B cell (primary cell): Measurements from ENCODE around the gene ARHGEF17. TPM values are rescaled to one million over a fixed set of nuclear protein-coding genes. Genes with fewer than 3 reads are reported as not detected.

Source experiments
- ATAC-seq: fragments of 200-7000 bp; cut with Tn5 transposase; one replicate; pipeline ENCODE4 v1.10.0; 2021; ENCODE audit warnings: low read depth, mild to moderate bottlenecking, moderate number of reproducible peaks, moderate library complexity
- CTCF ChIA-PET: fragments of 350-600 bp; sonication (Branson Sonifier 250); formaldehyde crosslinking; loops from one replicate; lab custom pipeline; 2021; ENCODE audit warnings: antibody characterized with exemption, inconsistent platforms; lab: Charles Lee
- POLR2A ChIA-PET: fragments of 350-600 bp; sonication (Branson Sonifier 250); formaldehyde crosslinking; loops from one replicate; lab custom pipeline; 2021; ENCODE audit warnings: antibody characterized with exemption; lab: Charles Lee
- DNase-seq: peaks from one replicate; pipeline ENCODE4 v3.0.0; 2013
- H2AFZ ChIP-seq: 2 replicates; pipeline ENCODE4 v1.6.1; 2012; ENCODE audit warnings: mild to moderate bottlenecking, low read depth, low read length; ENCODE audit not compliant: insufficient read depth, poor library complexity, severe bottlenecking
- H3K27ac ChIP-seq, 2 donors: 1 replicate in 1 of 2; 2 replicates in 1 of 2; pipeline ENCODE4 v1.5.1; 2012 to 2013; ENCODE audit warnings: low read length in 2 of 2, mild to moderate bottlenecking in 2 of 2, moderate library complexity in 1 of 2
- H3K27me3 ChIP-seq, 4 experiments: fragments of 200-600 bp in 1 of 4; sonication (generic) in 1 of 4; replicated peaks in 1 of 4; 1 replicate in 2 of 4; 2 replicates in 2 of 4; pipeline versions ENCODE4 v1.6.1 to v1.7.0; 2013 to 2016; ENCODE audit warnings: low read length in 3 of 4, mild to moderate bottlenecking in 2 of 4, mixed read lengths in 1 of 4, moderate library complexity in 1 of 4; ENCODE audit not compliant: insufficient read depth in 4 of 4, control insufficient read depth in 3 of 4; ENCODE audit errors: control extremely low read depth in 1 of 4
- H3K36me3 ChIP-seq, 2 experiments: replicated peaks in 1 of 2; 1 replicate in 1 of 2; 2 replicates in 1 of 2; pipeline versions ENCODE4 v1.6.1 to v1.7.1; 2013; ENCODE audit warnings: low read length in 1 of 2; ENCODE audit not compliant: insufficient read depth in 2 of 2, control insufficient read depth in 1 of 2; ENCODE audit errors: control extremely low read depth in 1 of 2, extremely low read depth in 1 of 2
- H3K4me1 ChIP-seq, 2 donors: fragments of 200-600 bp in 1 of 2; sonication (generic) in 1 of 2; 1 replicate in 1 of 2; 2 replicates in 1 of 2; pipeline versions ENCODE4 v1.5.1 to v1.6.1; 2013 to 2017; ENCODE audit warnings: low read length in 2 of 2; ENCODE audit not compliant: control insufficient read depth in 2 of 2, insufficient read depth in 2 of 2
- H3K4me2 ChIP-seq: replicated peaks from 2 replicates; pipeline ENCODE3; 2012; ENCODE audit warnings: mild to moderate bottlenecking, low read depth, low read length; ENCODE audit not compliant: poor library complexity, severe bottlenecking
- H3K4me3 ChIP-seq, 5 experiments: fragments of 200-600 bp in 1 of 5; sonication (generic) in 1 of 5; 1 replicate in 3 of 5; 2 replicates in 2 of 5; pipeline versions ENCODE4 v1.5.1 to v1.7.0; 2011 to 2016; ENCODE audit warnings: low read length in 4 of 5, mild to moderate bottlenecking in 4 of 5, low read depth in 2 of 5, control low read depth in 1 of 5, moderate library complexity in 1 of 5; ENCODE audit not compliant: insufficient read depth in 1 of 5; ENCODE audit errors: control extremely low read depth in 1 of 5, extremely low read depth in 1 of 5
- H3K79me2 ChIP-seq: fragments of 200-600 bp; sonication (generic); one replicate; pipeline ENCODE4 v1.6.0; 2016; ENCODE audit warnings: low read length; ENCODE audit not compliant: control insufficient read depth, insufficient read depth
- H3K9ac ChIP-seq: fragments of 200-600 bp; sonication (generic); 2 replicates; pipeline ENCODE4 v1.6.1; 2017; ENCODE audit warnings: mild to moderate bottlenecking, low read length, moderate library complexity
- H3K9me3 ChIP-seq, 3 donors: one replicate each; pipeline versions ENCODE4 v1.6.1 to v1.7.1; 2013; ENCODE audit warnings: low read length in 2 of 3; ENCODE audit not compliant: control insufficient read depth in 2 of 3, insufficient read depth in 1 of 3; ENCODE audit errors: control extremely low read depth in 1 of 3
- H4K20me1 ChIP-seq: 2 replicates; pipeline ENCODE4 v1.6.0; 2012; ENCODE audit warnings: mild to moderate bottlenecking, low read length; ENCODE audit not compliant: insufficient read depth, control insufficient read depth, poor library complexity, severe bottlenecking
- H3K27ac Mint-ChIP-seq: one replicate; pipeline ENCODE4 v1.8.0; 2021; ENCODE audit warnings: mixed read lengths
- H3K27me3 Mint-ChIP-seq: one replicate; pipeline ENCODE4 v1.8.0; 2021; ENCODE audit warnings: mixed read lengths
- H3K4me1 Mint-ChIP-seq: one replicate; pipeline ENCODE4 v1.8.0; 2021; ENCODE audit warnings: mixed read lengths
- H3K4me3 Mint-ChIP-seq: one replicate; pipeline ENCODE4 v1.8.0; 2021; ENCODE audit warnings: mixed read lengths
- H3K9me3 Mint-ChIP-seq: one replicate; pipeline ENCODE4 v1.8.0; 2022; ENCODE audit warnings: mixed read lengths; ENCODE audit not compliant: insufficient read depth
- EZH2 ChIP-seq: IDR thresholded peaks from 2 replicates; pipeline ENCODE4 v1.6.1; 2012; ENCODE audit warnings: borderline replicate concordance, low read depth, mild to moderate bottlenecking, moderate library complexity, low read length; ENCODE audit not compliant: insufficient read depth, poor library complexity, severe bottlenecking
- WGBS: methylation state at CpG from one replicate; pipeline ENCODE4 v1.1.5; 2013; ENCODE audit warnings: missing lambda C conversion rate; ENCODE audit not compliant: insufficient coverage; 5-methylcytosine and 5-hydroxymethylcytosine counted together
- intact Hi-C: fragments of 100-400 bp; cut with micrococcal nuclease; formaldehyde crosslinking; loops from one replicate; pipeline ENCODE4 v1.10.0; 2022
- polyA plus RNA-seq: library from polyadenylated mRNA; depleted of rRNA; stranded (reverse); fragments of >200 nt; gene quantifications from 2 replicates; pipeline ENCODE4 v1.2.3, GENCODE V29; 2012
- total RNA-seq, 2 donors: library from RNA; stranded (reverse); fragments of 120-200 nt in 1 of 2; gene quantifications; 1 replicate in 1 of 2; 2 replicates in 1 of 2; pipeline versions ENCODE4 v1.2.3 to v1.2.4, GENCODE V29; 2013 to 2022
- TF ChIP-seq, protein P1 (sequence below): fragments of 200-600 bp; IDR thresholded peaks from one replicate; pipeline ENCODE4 v1.8.0; 2022; ENCODE audit warnings: antibody characterized with exemption, mild to moderate bottlenecking

Gene ARHGEF17
- total and polyA plus RNA-seq, 2 donors (not counting 1 experiment from before 2014, with no cell fraction given): 0.05 TPM; not detected in 1

DNA sequence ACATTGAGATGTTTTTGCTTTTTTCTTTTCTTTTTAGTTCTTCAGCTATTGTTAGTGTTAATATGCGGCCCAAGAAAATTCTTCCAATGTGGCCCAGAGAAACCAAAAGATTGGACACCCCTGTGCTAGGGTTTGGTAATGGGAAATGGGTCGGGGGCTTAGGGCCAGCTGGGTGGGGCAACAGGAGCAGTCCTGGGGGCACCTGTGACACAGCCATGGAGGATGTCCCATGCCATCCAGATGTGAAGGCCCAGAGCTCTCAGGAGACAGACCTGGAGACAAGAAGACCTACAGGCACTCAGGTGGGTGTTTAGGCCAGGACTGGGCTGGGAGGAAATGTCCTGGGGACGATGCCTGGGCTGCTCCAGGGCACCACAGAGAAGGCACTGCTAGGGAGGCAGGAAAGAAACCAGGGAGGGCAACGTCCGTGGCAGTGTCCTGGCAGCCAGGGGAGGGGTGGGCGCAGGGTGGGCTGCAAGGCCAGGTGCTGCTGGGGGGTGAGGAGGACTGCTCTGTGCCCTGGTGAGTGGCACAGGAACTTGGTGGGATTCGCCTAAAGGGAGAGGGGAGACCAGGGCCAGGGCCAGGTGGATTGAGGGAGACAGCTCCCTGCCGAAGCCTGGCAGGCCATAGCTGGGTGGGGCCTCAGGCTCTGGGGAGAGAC lies 89.5 kb downstream of the ARHGEF17 start:
- no peak overlapping the region for H2AFZ ChIP-seq
- no peak overlapping the region for H3K4me3 ChIP-seq
- H4K20me1 ChIP-seq: peaks cover 36% of the 10 kb centered on the region
- H3K4me2 ChIP-seq: no peak overlapping the region
- peaks cover 3 to 9% of the 10 kb centered on the region in 2 donors for H3K4me1 ChIP-seq
- ChIA-PET POLR2A (interaction anchor here (0.5 to 0.6 kb wide), 3 partner anchors 9 to 188 kb away, joined by 4 to 8 read pairs (median 6); no protein-coding TSS in a partner anchor), CTCF (interaction anchor here (1.1 to 9.4 kb wide), 4 partner anchors 37 to 264 kb away, joined by 3 to 102 read pairs (median 12); no protein-coding TSS in a partner anchor)
- TF ChIP-seq, protein P1, sequence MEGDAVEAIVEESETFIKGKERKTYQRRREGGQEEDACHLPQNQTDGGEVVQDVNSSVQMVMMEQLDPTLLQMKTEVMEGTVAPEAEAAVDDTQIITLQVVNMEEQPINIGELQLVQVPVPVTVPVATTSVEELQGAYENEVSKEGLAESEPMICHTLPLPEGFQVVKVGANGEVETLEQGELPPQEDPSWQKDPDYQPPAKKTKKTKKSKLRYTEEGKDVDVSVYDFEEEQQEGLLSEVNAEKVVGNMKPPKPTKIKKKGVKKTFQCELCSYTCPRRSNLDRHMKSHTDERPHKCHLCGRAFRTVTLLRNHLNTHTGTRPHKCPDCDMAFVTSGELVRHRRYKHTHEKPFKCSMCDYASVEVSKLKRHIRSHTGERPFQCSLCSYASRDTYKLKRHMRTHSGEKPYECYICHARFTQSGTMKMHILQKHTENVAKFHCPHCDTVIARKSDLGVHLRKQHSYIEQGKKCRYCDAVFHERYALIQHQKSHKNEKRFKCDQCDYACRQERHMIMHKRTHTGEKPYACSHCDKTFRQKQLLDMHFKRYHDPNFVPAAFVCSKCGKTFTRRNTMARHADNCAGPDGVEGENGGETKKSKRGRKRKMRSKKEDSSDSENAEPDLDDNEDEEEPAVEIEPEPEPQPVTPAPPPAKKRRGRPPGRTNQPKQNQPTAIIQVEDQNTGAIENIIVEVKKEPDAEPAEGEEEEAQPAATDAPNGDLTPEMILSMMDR: no peak
- TF ChIP-seq EZH2: no peak
- DNase-seq (no peak), ATAC-seq (no peak)
- no peak overlapping the region for H3K4me3 Mint-ChIP-seq
- peaks cover 9% of the 10 kb centered on the region for H3K4me1 Mint-ChIP-seq
- H3K9me3 ChIP-seq: no peaks in the 10 kb centered on the region
- H3K27ac Mint-ChIP-seq: peak overlapping the region; percentile 71
- H3K9me3 Mint-ChIP-seq: no peaks in the 10 kb centered on the region
- no peak overlapping the region for H3K9ac ChIP-seq
- peaks cover 15% of the 10 kb centered on the region for H3K79me2 ChIP-seq
- H3K27ac ChIP-seq: no peak overlapping the region
- 98% methylated on average over 7 of the region's 8 CpGs for WGBS
- no peaks in the 10 kb centered on the region for H3K27me3 Mint-ChIP-seq
- no peaks in the 10 kb centered on the region for H3K27me3 ChIP-seq
- intact Hi-C loops: no loop called here
- peaks cover 0 to 68% of the 10 kb centered on the region in 2 experiments for H3K36me3 ChIP-seq

DNA sequence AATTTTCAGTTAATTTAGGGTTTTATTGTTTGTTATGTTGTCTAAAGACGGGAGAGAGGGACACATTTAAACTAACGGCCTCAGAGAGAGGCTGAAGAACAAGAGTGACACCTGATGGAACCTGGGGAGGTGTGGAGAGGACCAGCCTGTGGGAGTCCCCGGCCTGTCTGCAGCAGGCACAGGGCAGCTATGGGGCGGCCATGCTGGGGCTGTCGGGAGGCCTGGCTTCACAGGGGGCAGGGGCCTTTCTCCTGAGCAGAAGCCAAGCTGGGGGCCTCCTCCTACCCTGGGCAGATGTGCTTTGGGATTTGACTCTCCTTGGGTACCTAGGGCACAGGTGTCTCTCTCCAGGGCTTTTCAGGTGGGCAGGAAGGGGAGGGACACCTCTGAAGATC lies 90.1 kb downstream of the ARHGEF17 start:
- WGBS: 100% methylated on average over 5 of the region's 5 CpGs
- H3K27ac ChIP-seq: no peak overlapping the region
- peaks cover 31% of the 10 kb centered on the region for H4K20me1 ChIP-seq
- intact Hi-C loops: no loop called here
- ATAC-seq: no peak
- no peak overlapping the region for H3K4me2 ChIP-seq
- H3K4me3 ChIP-seq: no peak overlapping the region
- H3K4me1 ChIP-seq: peaks cover 2 to 4% of the 10 kb centered on the region in 2 donors
- H3K79me2 ChIP-seq: peaks cover 15% of the 10 kb centered on the region
- ChIA-PET CTCF (interaction anchor here (1.1 to 9.4 kb wide), 3 partner anchors 47 to 263 kb away, joined by 3 to 102 read pairs (median 11); no protein-coding TSS in a partner anchor), POLR2A (no interaction called here)
- H3K27me3 ChIP-seq: no peaks in the 10 kb centered on the region
- no peaks in the 10 kb centered on the region for H3K9me3 ChIP-seq
- peaks cover 0 to 63% of the 10 kb centered on the region in 2 experiments for H3K36me3 ChIP-seq
- no peak for TF ChIP-seq EZH2
- TF ChIP-seq, protein P1: no peak
- H2AFZ ChIP-seq: no peak overlapping the region
- H3K27me3 Mint-ChIP-seq: no peaks in the 10 kb centered on the region
- H3K9me3 Mint-ChIP-seq: no peaks in the 10 kb centered on the region
- H3K27ac Mint-ChIP-seq: peak overlapping the region; percentile 53
- no peak overlapping the region for H3K4me3 Mint-ChIP-seq
- no peak overlapping the region for H3K9ac ChIP-seq
- peak; percentile 28 for DNase-seq
- peaks cover 6% of the 10 kb centered on the region for H3K4me1 Mint-ChIP-seq
